ENCODE data around the gene NRCAM.

NRCAM gene

GRCh38 chr7:108234971-108235450, 221.2 kb downstream of the NRCAM start:
- Histone ChIP-seq H3K4me3 (ENCODE audit: severe bottlenecking) (no peak overlapping the region), H3K27ac (ENCODE audit: poor library complexity, severe bottlenecking) (no peak overlapping the region)
- DNase-seq (ENCODE audit: low spot score): no peak

GRCh38 chr7:108234281-108234680, 222.0 kb downstream of the NRCAM start:
- no peaks in the 10 kb centered on the region for H3K27me3 ChIP-seq (ENCODE audit: insufficient read depth, poor library complexity, severe bottlenecking)
- peaks cover 6% of the 10 kb centered on the region for H3K9me3 ChIP-seq (ENCODE audit: severe bottlenecking)
- DNase-seq (ENCODE audit: low spot score): no peak
- TF ChIP-seq, protein P1, sequence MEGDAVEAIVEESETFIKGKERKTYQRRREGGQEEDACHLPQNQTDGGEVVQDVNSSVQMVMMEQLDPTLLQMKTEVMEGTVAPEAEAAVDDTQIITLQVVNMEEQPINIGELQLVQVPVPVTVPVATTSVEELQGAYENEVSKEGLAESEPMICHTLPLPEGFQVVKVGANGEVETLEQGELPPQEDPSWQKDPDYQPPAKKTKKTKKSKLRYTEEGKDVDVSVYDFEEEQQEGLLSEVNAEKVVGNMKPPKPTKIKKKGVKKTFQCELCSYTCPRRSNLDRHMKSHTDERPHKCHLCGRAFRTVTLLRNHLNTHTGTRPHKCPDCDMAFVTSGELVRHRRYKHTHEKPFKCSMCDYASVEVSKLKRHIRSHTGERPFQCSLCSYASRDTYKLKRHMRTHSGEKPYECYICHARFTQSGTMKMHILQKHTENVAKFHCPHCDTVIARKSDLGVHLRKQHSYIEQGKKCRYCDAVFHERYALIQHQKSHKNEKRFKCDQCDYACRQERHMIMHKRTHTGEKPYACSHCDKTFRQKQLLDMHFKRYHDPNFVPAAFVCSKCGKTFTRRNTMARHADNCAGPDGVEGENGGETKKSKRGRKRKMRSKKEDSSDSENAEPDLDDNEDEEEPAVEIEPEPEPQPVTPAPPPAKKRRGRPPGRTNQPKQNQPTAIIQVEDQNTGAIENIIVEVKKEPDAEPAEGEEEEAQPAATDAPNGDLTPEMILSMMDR (IDR thresholded peaks at IDR 0.05; ENCODE audit: poor library complexity, severe bottlenecking): no peak
- peaks cover 16% of the 10 kb centered on the region for H3K4me1 ChIP-seq (ENCODE audit: insufficient read depth, poor library complexity, severe bottlenecking)
- peak; percentile 60; the same call in 2 of the 3 replicates for ATAC-seq (ENCODE audit: low read depth)
- H3K27ac ChIP-seq (ENCODE audit: poor library complexity, severe bottlenecking): no peak overlapping the region
- no peaks in the 10 kb centered on the region for H3K36me3 ChIP-seq (ENCODE audit: low read depth)
- H3K4me3 ChIP-seq (ENCODE audit: severe bottlenecking): no peak overlapping the region

More at GRCh38 chr7:108234971-108235450, 221.2 kb downstream of the NRCAM start:
- no peaks in the 10 kb centered on the region for H3K27me3 ChIP-seq (ENCODE audit: insufficient read depth, poor library complexity, severe bottlenecking)
- TF ChIP-seq, protein P1 (IDR thresholded peaks at IDR 0.05; ENCODE audit: poor library complexity, severe bottlenecking): no peak
- H3K9me3 ChIP-seq (ENCODE audit: severe bottlenecking): peaks cover 6% of the 10 kb centered on the region
- peaks cover 16% of the 10 kb centered on the region for H3K4me1 ChIP-seq (ENCODE audit: insufficient read depth, poor library complexity, severe bottlenecking)
- ATAC-seq (ENCODE audit: low read depth): no peak
- H3K36me3 ChIP-seq (ENCODE audit: low read depth): no peaks in the 10 kb centered on the region

DNA sequence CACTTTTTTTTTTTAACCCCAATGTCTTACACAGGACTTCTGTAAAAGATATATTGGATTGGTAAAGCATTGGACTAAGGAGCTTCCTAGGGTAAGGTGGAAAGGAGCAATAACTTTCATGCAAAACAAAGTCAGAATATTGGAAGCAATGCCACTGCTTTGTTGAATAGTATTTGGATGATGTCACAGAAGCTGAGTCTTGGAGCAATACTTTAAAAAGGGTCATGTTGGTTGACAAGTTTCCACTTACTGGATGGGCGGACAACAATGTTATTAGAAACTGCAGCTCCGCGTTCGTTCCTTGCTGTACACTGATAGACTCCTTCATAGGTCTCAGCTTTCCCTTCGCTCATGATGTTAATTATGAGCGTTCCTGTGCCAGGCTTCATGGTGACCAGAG, 224.2 kb downstream of the NRCAM start:
- Histone ChIP-seq H3K27me3 (ENCODE audit: insufficient read depth, poor library complexity, severe bottlenecking) (no peaks in the 10 kb centered on the region), H3K27ac (ENCODE audit: poor library complexity, severe bottlenecking) (no peak overlapping the region), H3K36me3 (ENCODE audit: low read depth) (no peaks in the 10 kb centered on the region), H3K4me3 (ENCODE audit: severe bottlenecking) (no peak overlapping the region), H3K9me3 (ENCODE audit: severe bottlenecking) (peaks cover 6% of the 10 kb centered on the region), H3K4me1 (ENCODE audit: insufficient read depth, poor library complexity, severe bottlenecking) (peaks cover 16% of the 10 kb centered on the region)
- DNase-seq (ENCODE audit: low spot score) (no peak), ATAC-seq (ENCODE audit: low read depth) (no peak)
- TF ChIP-seq, protein P1 (IDR thresholded peaks at IDR 0.05; ENCODE audit: poor library complexity, severe bottlenecking): no peak

- ATAC-seq (ENCODE audit: low read depth): no peak
- peaks cover 6% of the 10 kb centered on the region for H3K9me3 ChIP-seq (ENCODE audit: severe bottlenecking)
- no peaks in the 10 kb centered on the region for H3K36me3 ChIP-seq (ENCODE audit: low read depth)
- H3K27ac ChIP-seq (ENCODE audit: poor library complexity, severe bottlenecking): no peak overlapping the region
- no peaks in the 10 kb centered on the region for H3K27me3 ChIP-seq (ENCODE audit: insufficient read depth, poor library complexity, severe bottlenecking)
- no peak for DNase-seq (ENCODE audit: low spot score)
- H3K4me1 ChIP-seq (ENCODE audit: insufficient read depth, poor library complexity, severe bottlenecking): peaks cover 16% of the 10 kb centered on the region
- TF ChIP-seq, protein P1 (IDR thresholded peaks at IDR 0.05; ENCODE audit: poor library complexity, severe bottlenecking): no peak
- no peak overlapping the region for H3K4me3 ChIP-seq (ENCODE audit: severe bottlenecking)
These were observed 225.0 kb downstream of the NRCAM start for GRCh38 chr7:108231221-108231620.

DNA sequence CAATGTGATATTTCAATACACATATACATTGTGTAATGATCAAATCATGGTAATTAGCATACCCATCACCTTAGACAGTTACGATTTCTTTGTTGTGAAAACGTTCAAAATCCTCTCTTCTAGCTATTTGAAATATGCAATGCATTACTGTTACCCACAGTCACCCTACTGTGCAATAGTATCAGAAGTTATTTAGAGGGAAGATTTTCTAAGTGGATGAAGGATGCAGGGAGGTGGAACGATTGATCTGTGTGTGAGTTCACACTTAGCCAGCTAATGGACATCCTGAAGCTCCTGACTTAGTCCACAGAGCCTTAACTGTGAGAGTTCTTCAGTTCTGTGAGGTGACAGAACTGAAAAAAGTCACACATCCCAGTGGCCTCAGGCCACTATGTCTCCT, 228.9 kb downstream of the NRCAM start:
- ATAC-seq (ENCODE audit: low read depth) (no peak), DNase-seq (ENCODE audit: low spot score) (no peak)
- Histone ChIP-seq H3K36me3 (ENCODE audit: low read depth) (no peaks in the 10 kb centered on the region), H3K4me3 (ENCODE audit: severe bottlenecking) (no peak overlapping the region), H3K9me3 (ENCODE audit: severe bottlenecking) (no peaks in the 10 kb centered on the region), H3K4me1 (ENCODE audit: insufficient read depth, poor library complexity, severe bottlenecking) (no peaks in the 10 kb centered on the region), H3K27me3 (ENCODE audit: insufficient read depth, poor library complexity, severe bottlenecking) (no peaks in the 10 kb centered on the region), H3K27ac (ENCODE audit: poor library complexity, severe bottlenecking) (no peak overlapping the region)
- TF ChIP-seq, protein P1 (IDR thresholded peaks at IDR 0.05; ENCODE audit: poor library complexity, severe bottlenecking): no peak

Data from RWPE2 (cell line).